GM06990 (cell line): ENCODE results near the gene FGF4.

Experiments
- DNase-seq: peaks from one replicate; pipeline ENCODE4 v3.0.0-alpha.2; 2011; ENCODE audit not compliant: insufficient read length; ENCODE audit errors: extremely low read depth
- H3K27me3 ChIP-seq: replicated peaks from 2 replicates; pipeline ENCODE4 v1.6.0; 2011; ENCODE audit warnings: low read length; ENCODE audit not compliant: control insufficient read depth, insufficient read depth
- H3K36me3 ChIP-seq: 2 replicates; pipeline ENCODE4 v1.5.1; 2011; ENCODE audit warnings: low read length; ENCODE audit not compliant: control insufficient read depth, insufficient read depth
- H3K4me3 ChIP-seq: replicated peaks from 2 replicates; pipeline ENCODE4 v1.5.1; 2011; ENCODE audit warnings: low read depth, mild to moderate bottlenecking, control low read depth, low read length
- TF ChIP-seq, protein P1 (sequence below): IDR thresholded peaks from 2 replicates; pipeline ENCODE4 v1.5.1; 2011; ENCODE audit warnings: low read length, control low read depth, mild to moderate bottlenecking, inconsistent platforms; ENCODE audit not compliant: insufficient read depth, poor library complexity, severe bottlenecking

FGF4 gene

DNA sequence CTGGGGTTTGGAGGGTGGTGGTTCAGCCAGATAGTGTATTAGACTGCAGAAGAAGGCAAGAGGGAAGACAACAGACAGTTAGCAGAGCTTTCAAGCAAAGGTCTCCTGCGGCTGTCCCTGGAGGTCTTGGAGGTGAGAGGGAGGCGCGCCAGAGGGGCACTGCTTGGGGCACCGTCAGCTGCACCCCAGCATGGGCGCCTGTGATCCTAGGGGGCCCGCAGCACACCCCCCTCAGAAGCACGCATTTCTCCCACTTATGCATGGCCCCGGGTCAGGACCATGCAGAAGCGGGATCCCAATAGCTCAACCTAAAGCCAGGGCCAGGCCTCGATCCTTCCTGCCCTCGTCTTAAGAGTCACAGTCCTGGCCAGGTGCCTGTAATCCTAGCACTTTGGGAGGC, 26.5 kb downstream of the FGF4 start:
- Histone ChIP-seq H3K4me3 (no peak overlapping the region), H3K36me3 (no peaks in the 10 kb centered on the region), H3K27me3 (peaks cover 3% of the 10 kb centered on the region)
- DNase-seq = no peak
- TF ChIP-seq, protein P1, sequence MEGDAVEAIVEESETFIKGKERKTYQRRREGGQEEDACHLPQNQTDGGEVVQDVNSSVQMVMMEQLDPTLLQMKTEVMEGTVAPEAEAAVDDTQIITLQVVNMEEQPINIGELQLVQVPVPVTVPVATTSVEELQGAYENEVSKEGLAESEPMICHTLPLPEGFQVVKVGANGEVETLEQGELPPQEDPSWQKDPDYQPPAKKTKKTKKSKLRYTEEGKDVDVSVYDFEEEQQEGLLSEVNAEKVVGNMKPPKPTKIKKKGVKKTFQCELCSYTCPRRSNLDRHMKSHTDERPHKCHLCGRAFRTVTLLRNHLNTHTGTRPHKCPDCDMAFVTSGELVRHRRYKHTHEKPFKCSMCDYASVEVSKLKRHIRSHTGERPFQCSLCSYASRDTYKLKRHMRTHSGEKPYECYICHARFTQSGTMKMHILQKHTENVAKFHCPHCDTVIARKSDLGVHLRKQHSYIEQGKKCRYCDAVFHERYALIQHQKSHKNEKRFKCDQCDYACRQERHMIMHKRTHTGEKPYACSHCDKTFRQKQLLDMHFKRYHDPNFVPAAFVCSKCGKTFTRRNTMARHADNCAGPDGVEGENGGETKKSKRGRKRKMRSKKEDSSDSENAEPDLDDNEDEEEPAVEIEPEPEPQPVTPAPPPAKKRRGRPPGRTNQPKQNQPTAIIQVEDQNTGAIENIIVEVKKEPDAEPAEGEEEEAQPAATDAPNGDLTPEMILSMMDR = no peak

DNA sequence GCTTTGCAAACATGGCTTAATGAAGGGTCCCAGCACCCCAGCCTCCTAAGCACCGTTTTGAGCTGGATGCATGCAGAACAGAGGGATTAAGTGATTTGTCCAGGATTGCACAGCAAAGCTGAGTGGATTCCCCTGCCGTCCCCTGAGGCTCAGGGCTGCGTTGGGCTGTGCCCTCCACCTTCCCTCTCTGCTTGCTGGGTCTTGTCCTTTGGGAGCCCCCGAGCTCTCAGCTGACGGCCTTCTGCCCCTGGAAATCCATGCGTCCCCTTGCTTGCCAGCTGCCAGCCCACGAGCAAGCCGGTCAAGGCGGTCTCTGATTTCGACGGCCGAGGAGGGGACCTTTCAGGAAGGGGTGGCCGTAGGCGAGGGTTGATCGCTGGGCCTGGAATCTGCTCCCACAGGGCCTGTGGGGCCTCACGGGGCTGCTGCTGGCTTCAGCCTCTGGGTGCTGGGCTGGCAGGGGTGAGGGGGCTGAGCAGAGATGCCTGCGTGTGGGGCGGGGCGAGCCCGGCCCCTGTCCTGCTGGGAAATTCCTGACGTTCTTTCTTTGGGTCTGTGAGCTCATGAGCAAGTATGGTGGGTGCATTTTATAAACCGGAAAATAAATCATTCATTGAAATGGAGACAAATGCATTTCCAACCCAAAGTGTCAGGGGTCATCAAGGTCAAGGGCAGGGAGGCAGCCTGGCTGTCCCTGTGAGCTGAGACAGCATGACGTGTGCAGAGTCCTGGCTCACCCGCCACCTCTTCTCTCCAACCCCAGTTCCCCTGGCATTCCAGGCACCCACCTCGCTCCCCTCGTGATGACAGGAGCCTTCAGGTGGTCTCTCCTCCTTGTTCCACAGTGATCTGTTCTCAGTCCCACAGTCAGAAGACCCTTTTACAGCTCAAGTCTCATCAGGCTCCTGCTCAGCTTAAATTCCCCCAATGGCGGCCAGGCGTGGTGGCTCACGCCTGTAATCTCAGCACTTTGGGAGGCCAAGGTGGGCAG, 28.1 kb downstream of the FGF4 start:
- Histone ChIP-seq H3K36me3 (no peaks in the 10 kb centered on the region), H3K27me3 (peaks cover 3% of the 10 kb centered on the region), H3K4me3 (no peak overlapping the region)
- no peak for DNase-seq
- TF ChIP-seq, protein P1 = no peak

DNA sequence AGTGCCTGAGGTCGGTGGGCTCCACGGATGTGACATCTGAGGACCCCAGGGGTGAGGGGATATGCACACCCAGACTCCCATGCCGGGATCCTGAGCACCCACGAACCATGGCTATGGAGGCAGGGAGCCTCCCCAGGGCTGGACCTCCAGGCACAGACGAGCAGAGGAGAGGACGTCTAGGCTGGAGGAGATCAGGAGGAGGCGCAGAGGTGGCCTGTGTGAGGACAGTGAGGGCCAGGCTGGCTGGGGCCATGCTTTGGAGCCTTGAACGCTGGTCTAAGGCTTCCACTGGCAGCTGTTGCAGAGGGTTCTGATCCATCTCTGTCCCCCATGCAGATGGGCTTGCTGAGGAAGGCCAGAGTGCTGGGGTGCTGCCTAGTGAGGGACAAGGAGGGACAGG, 29.0 kb downstream of the FGF4 start:
- Histone ChIP-seq H3K4me3 (no peak overlapping the region), H3K27me3 (peaks cover 3% of the 10 kb centered on the region), H3K36me3 (no peaks in the 10 kb centered on the region)
- DNase-seq = no peak
- TF ChIP-seq, protein P1 = no peak

DNA sequence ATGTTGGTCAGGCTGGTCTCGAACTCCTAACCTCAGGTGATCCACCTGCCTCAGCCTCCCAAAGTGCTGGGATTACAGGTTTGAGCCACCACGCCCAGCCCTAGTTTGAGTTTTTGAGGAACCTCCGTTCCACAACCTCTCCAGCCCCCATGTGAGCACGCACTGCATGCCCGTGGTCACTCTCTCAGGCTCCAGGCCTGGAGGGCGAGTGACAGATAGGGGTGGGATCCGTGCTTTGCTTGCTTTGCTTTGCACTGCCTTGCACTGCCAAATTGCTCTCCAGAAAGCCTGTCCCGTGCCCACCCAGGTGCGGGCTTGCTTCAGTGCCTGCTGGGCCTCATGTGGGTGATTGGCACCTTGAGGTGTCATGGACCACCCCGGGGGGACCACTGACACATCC, 29.9 kb downstream of the FGF4 start:
- DNase-seq = no peak
- Histone ChIP-seq H3K4me3 (no peak overlapping the region), H3K27me3 (peaks cover 3% of the 10 kb centered on the region), H3K36me3 (no peaks in the 10 kb centered on the region)
- TF ChIP-seq, protein P1 = no peak

DNA sequence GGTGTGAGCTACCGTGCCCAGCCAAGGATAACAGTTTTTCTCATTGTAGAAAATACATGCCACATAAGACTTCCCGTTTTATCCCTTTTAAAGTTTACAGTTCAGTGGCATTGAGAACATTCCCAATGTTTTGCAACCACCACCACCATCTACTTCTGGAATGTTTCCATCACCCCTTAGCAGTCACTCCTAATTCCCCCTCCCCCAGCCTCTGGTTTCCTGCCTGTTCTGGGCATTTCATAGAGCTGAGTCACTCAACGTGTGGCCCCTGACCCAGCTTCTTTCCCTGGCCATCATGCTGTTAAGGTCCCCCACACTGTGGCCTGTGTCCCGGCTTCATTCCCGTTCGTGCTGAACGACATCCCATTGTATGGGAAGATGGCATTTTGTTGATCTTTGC, 30.7 kb downstream of the FGF4 start:
- no peaks in the 10 kb centered on the region for H3K36me3 ChIP-seq
- no peak overlapping the region for H3K4me3 ChIP-seq
- H3K27me3 ChIP-seq = peaks cover 3% of the 10 kb centered on the region
- DNase-seq = no peak
- TF ChIP-seq, protein P1 = no peak
